IPS-18a (cell line): ENCODE measurements around the gene RAB3GAP1.
A peak's percentile ranks its signal among the peaks of the same experiment; 100 is the strongest.

Source experiments
- H3K27ac ChIP-seq: one replicate; pipeline ENCODE4 v1.5.1; 2013; ENCODE audit warnings: low read length
- H3K27me3 ChIP-seq: one replicate; pipeline ENCODE4 v1.6.1; 2013; ENCODE audit warnings: mild to moderate bottlenecking, low read length; ENCODE audit not compliant: control insufficient read depth, insufficient read depth
- H3K36me3 ChIP-seq: one replicate; pipeline ENCODE4 v1.6.1; 2013; ENCODE audit warnings: low read depth, low read length; ENCODE audit not compliant: control insufficient read depth
- H3K4me1 ChIP-seq: one replicate; pipeline ENCODE4 v1.6.1; 2013; ENCODE audit warnings: low read depth, low read length; ENCODE audit not compliant: control insufficient read depth
- H3K4me3 ChIP-seq: one replicate; pipeline ENCODE4 v1.5.1; 2013; ENCODE audit warnings: low read length
- H3K9ac ChIP-seq: one replicate; pipeline ENCODE4 v1.6.1; 2013; ENCODE audit warnings: mild to moderate bottlenecking, low read length, moderate library complexity
- H3K9me3 ChIP-seq: one replicate; pipeline ENCODE4 v1.6.1; 2013; ENCODE audit warnings: low read depth, low read length; ENCODE audit not compliant: control insufficient read depth

RAB3GAP1 gene

GRCh38 chr2:135052042-135052876, at the start of gene RAB3GAP1:
Gene RAB3GAP1, plus strand, starts transcription at chr2:135052292. Its CDS starts 16 bp downstream, at chr2:135052308.
- no peaks in the 10 kb centered on the region for H3K9me3 ChIP-seq
- H3K36me3 ChIP-seq = no peaks in the 10 kb centered on the region
- peaks cover 6% of the 10 kb centered on the region for H3K4me1 ChIP-seq
- H3K4me3 ChIP-seq = peak within 1 kb of the TSS; percentile 99
- H3K27me3 ChIP-seq = no peaks in the 10 kb centered on the region
- peak within 1 kb of the TSS; percentile 98 for H3K9ac ChIP-seq
- H3K27ac ChIP-seq = peak within 1 kb of the TSS; percentile 97

GRCh38 chr2:135002836-135003235, 49.3 kb upstream of the RAB3GAP1 start:
- H3K27ac ChIP-seq = no peak overlapping the region
- no peak overlapping the region for H3K4me3 ChIP-seq
- no peak overlapping the region for H3K9ac ChIP-seq
- H3K27me3 ChIP-seq = peaks cover 5% of the 10 kb centered on the region
- H3K4me1 ChIP-seq = peaks cover 8% of the 10 kb centered on the region
- H3K36me3 ChIP-seq = no peaks in the 10 kb centered on the region
- no peaks in the 10 kb centered on the region for H3K9me3 ChIP-seq

GRCh38 chr2:135004005-135004746, 47.9 kb upstream of the RAB3GAP1 start:
- no peak overlapping the region for H3K9ac ChIP-seq
- H3K9me3 ChIP-seq = no peaks in the 10 kb centered on the region
- H3K36me3 ChIP-seq = no peaks in the 10 kb centered on the region
- H3K4me1 ChIP-seq = peaks cover 8% of the 10 kb centered on the region
- H3K27ac ChIP-seq = no peak overlapping the region
- H3K4me3 ChIP-seq = no peak overlapping the region
- H3K27me3 ChIP-seq = peaks cover 5% of the 10 kb centered on the region

- no peaks in the 10 kb centered on the region for H3K9me3 ChIP-seq
Measured at GRCh38 chr2:135005753-135006152, 46.3 kb upstream of the RAB3GAP1 start.

GRCh38 chr2:135009339-135009738, 42.8 kb upstream of the RAB3GAP1 start:
- Histone ChIP-seq H3K4me3 (no peak overlapping the region), H3K27me3 (peaks cover 5% of the 10 kb centered on the region), H3K36me3 (no peaks in the 10 kb centered on the region), H3K27ac (no peak overlapping the region), H3K4me1 (peaks cover 12% of the 10 kb centered on the region), H3K9me3 (no peaks in the 10 kb centered on the region), H3K9ac (no peak overlapping the region)

More at GRCh38 chr2:135005753-135006152, 46.3 kb upstream of the RAB3GAP1 start:
- no peak overlapping the region for H3K4me3 ChIP-seq
- peaks cover 8% of the 10 kb centered on the region for H3K4me1 ChIP-seq
- no peak overlapping the region for H3K9ac ChIP-seq
- H3K27me3 ChIP-seq = peaks cover 5% of the 10 kb centered on the region
- H3K27ac ChIP-seq = no peak overlapping the region
- H3K36me3 ChIP-seq = no peaks in the 10 kb centered on the region

- Histone ChIP-seq H3K4me3 (no peak overlapping the region), H3K9me3 (no peaks in the 10 kb centered on the region), H3K27ac (no peak overlapping the region), H3K27me3 (no peaks in the 10 kb centered on the region), H3K4me1 (peaks cover 11% of the 10 kb centered on the region), H3K36me3 (no peaks in the 10 kb centered on the region), H3K9ac (no peak overlapping the region)
Measured at GRCh38 chr2:135010200-135010942, 41.7 kb upstream of the RAB3GAP1 start.

- Histone ChIP-seq H3K9ac (no peak overlapping the region), H3K36me3 (no peaks in the 10 kb centered on the region), H3K4me3 (no peak overlapping the region), H3K27me3 (no peaks in the 10 kb centered on the region), H3K4me1 (peaks cover 4% of the 10 kb centered on the region), H3K9me3 (no peaks in the 10 kb centered on the region), H3K27ac (no peak overlapping the region)
Measured at GRCh38 chr2:135011633-135012032, 40.5 kb upstream of the RAB3GAP1 start.

GRCh38 chr2:135021618-135022017, 30.5 kb upstream of the RAB3GAP1 start:
- H3K27ac ChIP-seq = no peak overlapping the region
- no peaks in the 10 kb centered on the region for H3K27me3 ChIP-seq
- no peak overlapping the region for H3K9ac ChIP-seq
- no peaks in the 10 kb centered on the region for H3K36me3 ChIP-seq
- H3K4me1 ChIP-seq = no peaks in the 10 kb centered on the region
- H3K4me3 ChIP-seq = no peak overlapping the region
- no peaks in the 10 kb centered on the region for H3K9me3 ChIP-seq

- no peaks in the 10 kb centered on the region for H3K4me1 ChIP-seq
- no peaks in the 10 kb centered on the region for H3K27me3 ChIP-seq
- no peak overlapping the region for H3K4me3 ChIP-seq
- no peaks in the 10 kb centered on the region for H3K9me3 ChIP-seq
- no peak overlapping the region for H3K27ac ChIP-seq
- no peak overlapping the region for H3K9ac ChIP-seq
- H3K36me3 ChIP-seq = no peaks in the 10 kb centered on the region
Measured at GRCh38 chr2:135022952-135023880, 28.9 kb upstream of the RAB3GAP1 start.

GRCh38 chr2:135023886-135024485, 28.1 kb upstream of the RAB3GAP1 start:
- H3K4me3 ChIP-seq = no peak overlapping the region
- H3K9me3 ChIP-seq = no peaks in the 10 kb centered on the region
- H3K27ac ChIP-seq = no peak overlapping the region
- H3K4me1 ChIP-seq = no peaks in the 10 kb centered on the region
- H3K36me3 ChIP-seq = no peaks in the 10 kb centered on the region
- H3K9ac ChIP-seq = no peak overlapping the region
- no peaks in the 10 kb centered on the region for H3K27me3 ChIP-seq
